Measurements from ENCODE around the gene RGS1. TPM values are rescaled to one million over a fixed set of nuclear protein-coding genes. Genes with fewer than 3 reads are reported as not detected.
A peak's percentile ranks its signal among the peaks of the same experiment; 100 is the strongest.

The RGS1 gene
- total and polyA plus RNA-seq, 3 donors from 2014 or later, result 3.9 to 69.5 (median 17.2) TPM

DNA sequence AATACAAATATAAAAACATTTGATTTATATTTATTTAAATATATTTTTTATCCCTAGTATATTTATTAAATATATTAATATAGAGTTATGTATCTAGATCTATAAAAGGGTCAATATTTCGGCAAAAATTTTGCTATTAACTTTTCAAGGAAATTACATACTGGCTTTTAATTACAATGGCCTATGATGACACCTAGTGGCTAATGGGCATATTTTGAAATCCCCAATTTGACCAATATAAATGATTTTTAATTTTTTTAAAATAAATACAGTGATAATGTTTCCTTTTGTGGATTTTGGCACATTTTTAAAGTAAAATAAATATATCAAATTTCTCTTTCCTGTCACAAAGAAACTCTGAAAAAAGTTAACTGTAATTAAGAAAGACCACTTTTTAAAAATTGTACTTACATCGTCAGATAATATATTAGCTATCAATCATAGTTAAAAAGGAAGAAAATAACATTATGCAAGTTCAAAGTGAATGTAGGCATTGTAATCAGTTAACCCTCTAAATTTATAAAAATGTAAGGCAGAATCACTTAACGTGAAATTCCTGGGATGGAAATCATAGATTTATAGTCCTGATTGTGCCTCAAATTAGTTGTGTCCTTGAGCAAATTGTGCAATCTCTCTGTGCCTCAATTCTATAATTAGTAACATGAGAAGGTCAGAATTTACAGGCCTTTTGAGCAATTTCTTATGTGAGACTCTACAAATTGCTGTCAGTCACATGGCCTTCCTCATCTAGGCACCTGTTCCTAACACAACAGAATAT is 34.7 kb downstream of the RGS1 start:
- intact Hi-C loops (cut with DNase I; ENCODE audit: low total_unique reads), result no loop called here
- no peaks in the 10 kb centered on the region for H3K36me3 ChIP-seq (ENCODE audit: low read depth, missing control alignments)
- H3K9me3 ChIP-seq, result no peaks in the 10 kb centered on the region
- H3K27me3 ChIP-seq, result no peaks in the 10 kb centered on the region
- H3K4me3 ChIP-seq, result no peak overlapping the region
- no peak for TF ChIP-seq POLR2A (IDR thresholded peaks at IDR 0.05)
- TF ChIP-seq, protein P1, sequence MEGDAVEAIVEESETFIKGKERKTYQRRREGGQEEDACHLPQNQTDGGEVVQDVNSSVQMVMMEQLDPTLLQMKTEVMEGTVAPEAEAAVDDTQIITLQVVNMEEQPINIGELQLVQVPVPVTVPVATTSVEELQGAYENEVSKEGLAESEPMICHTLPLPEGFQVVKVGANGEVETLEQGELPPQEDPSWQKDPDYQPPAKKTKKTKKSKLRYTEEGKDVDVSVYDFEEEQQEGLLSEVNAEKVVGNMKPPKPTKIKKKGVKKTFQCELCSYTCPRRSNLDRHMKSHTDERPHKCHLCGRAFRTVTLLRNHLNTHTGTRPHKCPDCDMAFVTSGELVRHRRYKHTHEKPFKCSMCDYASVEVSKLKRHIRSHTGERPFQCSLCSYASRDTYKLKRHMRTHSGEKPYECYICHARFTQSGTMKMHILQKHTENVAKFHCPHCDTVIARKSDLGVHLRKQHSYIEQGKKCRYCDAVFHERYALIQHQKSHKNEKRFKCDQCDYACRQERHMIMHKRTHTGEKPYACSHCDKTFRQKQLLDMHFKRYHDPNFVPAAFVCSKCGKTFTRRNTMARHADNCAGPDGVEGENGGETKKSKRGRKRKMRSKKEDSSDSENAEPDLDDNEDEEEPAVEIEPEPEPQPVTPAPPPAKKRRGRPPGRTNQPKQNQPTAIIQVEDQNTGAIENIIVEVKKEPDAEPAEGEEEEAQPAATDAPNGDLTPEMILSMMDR (IDR thresholded peaks at IDR 0.05), result peak in 2 of 3 experiments; percentile 19 to 68
- DNase-seq, result no peak
- no peaks in the 10 kb centered on the region for H3K4me1 ChIP-seq
- 49 to 50% methylated on average over 3 of the region's 3 CpGs for WGBS, 2 donors
- no peak overlapping the region for H3K27ac ChIP-seq

GRCh38 chr1:192615055-192615454 is 39.5 kb downstream of the RGS1 start:
- Histone ChIP-seq H3K27me3 (no peaks in the 10 kb centered on the region), H3K27ac (no peak overlapping the region), H3K4me1 (no peaks in the 10 kb centered on the region), H3K36me3 (ENCODE audit: low read depth, missing control alignments) (no peaks in the 10 kb centered on the region), H3K4me3 (no peak overlapping the region), H3K9me3 (no peaks in the 10 kb centered on the region)
- TF ChIP-seq, protein P1 (IDR thresholded peaks at IDR 0.05), result no peak
- TF ChIP-seq POLR2A (IDR thresholded peaks at IDR 0.05), result no peak
- DNase-seq, result no peak
- WGBS, 2 donors, result 94 to 100% methylated on average over 1 of the region's 1 CpG
- intact Hi-C loops (cut with DNase I; ENCODE audit: low total_unique reads), result no loop called here

DNA sequence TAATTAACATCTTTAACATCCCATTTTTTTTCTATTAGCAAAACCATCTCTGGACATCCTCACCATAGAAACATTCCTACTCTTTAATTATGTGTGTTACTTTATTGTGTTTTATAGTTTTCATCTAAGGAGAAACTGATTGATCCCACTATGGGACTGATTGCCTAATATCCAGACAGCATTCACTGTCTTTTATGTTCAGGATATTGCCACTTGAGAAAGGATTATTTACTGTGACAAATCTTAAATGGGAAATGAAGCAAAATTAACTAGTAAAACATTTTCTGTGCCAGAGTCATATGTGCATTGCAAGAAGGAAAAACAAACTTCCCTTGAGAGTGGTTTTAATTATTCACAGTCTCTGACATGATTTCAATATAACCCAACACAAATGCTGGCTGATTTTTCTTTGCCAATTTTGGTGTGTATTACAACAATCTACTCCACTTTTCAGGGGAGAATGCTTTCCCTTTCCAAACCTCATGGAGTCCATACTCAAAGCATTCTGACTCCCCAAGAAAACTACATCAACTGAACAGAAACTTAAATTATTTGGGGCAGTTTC is 44.6 kb downstream of the RGS1 start:
- DNase-seq, result no peak
- TF ChIP-seq POLR2A (IDR thresholded peaks at IDR 0.05), result no peak
- TF ChIP-seq, protein P1 (IDR thresholded peaks at IDR 0.05), result no peak
- intact Hi-C loops (cut with DNase I; ENCODE audit: low total_unique reads), result no loop called here

GRCh38 chr1:192626366-192627179 is 51.0 kb downstream of the RGS1 start:
- WGBS, 2 donors, result 54 to 58% methylated on average over 3 of the region's 3 CpGs
- Histone ChIP-seq H3K4me1 (peaks cover 8% of the 10 kb centered on the region), H3K27me3 (no peaks in the 10 kb centered on the region), H3K4me3 (no peak overlapping the region), H3K36me3 (ENCODE audit: low read depth, missing control alignments) (no peaks in the 10 kb centered on the region), H3K27ac (no peak overlapping the region), H3K9me3 (no peaks in the 10 kb centered on the region)
- TF ChIP-seq POLR2A (IDR thresholded peaks at IDR 0.05), result no peak
- TF ChIP-seq, protein P1 (IDR thresholded peaks at IDR 0.05), result no peak
- DNase-seq, result no peak
- intact Hi-C loops (cut with DNase I; ENCODE audit: low total_unique reads), result no loop called here

More for the DNA sequence above, 44.6 kb downstream of the RGS1 start:
- Histone ChIP-seq H3K36me3 (ENCODE audit: low read depth, missing control alignments) (no peaks in the 10 kb centered on the region), H3K4me1 (no peaks in the 10 kb centered on the region), H3K27ac (no peak overlapping the region), H3K9me3 (no peaks in the 10 kb centered on the region), H3K27me3 (no peaks in the 10 kb centered on the region), H3K4me3 (no peak overlapping the region)
